Measurements from ENCODE around the gene ERP44.
"Not testable (repeated sequence)": the region's sequence is repeated elsewhere in the genome, so short reads cannot be mapped to it uniquely, and the experiment has no call there.

Gene ERP44

GRCh38 chr9:100064872-100065581 lies 33.8 kb downstream of the ERP44 start:
- no peak for DNase-seq

GRCh38 chr9:100063185-100063584 lies 35.6 kb downstream of the ERP44 start:
- no peak for DNase-seq

GRCh38 chr9:100062683-100063082 lies 36.1 kb downstream of the ERP44 start:
- DNase-seq: not testable (repeated sequence)

GRCh38 chr9:100058699-100059579 lies 39.9 kb downstream of the ERP44 start:
- no peak for DNase-seq

- no peak for DNase-seq
These were observed 41.2 kb downstream of the ERP44 start for GRCh38 chr9:100057624-100058023.

GRCh38 chr9:100056561-100056960 lies 42.2 kb downstream of the ERP44 start:
- no peak for DNase-seq

GRCh38 chr9:100052375-100052774 lies 46.4 kb downstream of the ERP44 start:
- DNase-seq: no peak

GRCh38 chr9:100049551-100049950 lies 49.2 kb downstream of the ERP44 start:
- no peak for DNase-seq

- DNase-seq: no peak
These were observed 60.3 kb downstream of the ERP44 start for GRCh38 chr9:100038472-100038871.

- DNase-seq: no peak
These were observed 64.8 kb downstream of the ERP44 start for GRCh38 chr9:100033877-100034551.

GRCh38 chr9:100030548-100030947 lies 68.3 kb downstream of the ERP44 start:
- no peak for DNase-seq

- DNase-seq: no peak
These were observed 69.5 kb downstream of the ERP44 start for GRCh38 chr9:100029251-100029650.

GRCh38 chr9:100028201-100028784 lies 70.5 kb downstream of the ERP44 start:
- peak; percentile 62 for DNase-seq

- no peak for DNase-seq
These were observed 71.3 kb downstream of the ERP44 start for GRCh38 chr9:100027543-100027942.

GRCh38 chr9:100021931-100022330 lies 76.9 kb downstream of the ERP44 start:
- DNase-seq: no peak

- no peak for DNase-seq
These were observed 78.5 kb downstream of the ERP44 start for GRCh38 chr9:100020121-100020795.

GRCh38 chr9:100019541-100019940 lies 79.3 kb downstream of the ERP44 start:
- DNase-seq: no peak

GRCh38 chr9:100014846-100015245 lies 84.0 kb downstream of the ERP44 start:
- no peak for DNase-seq

GRCh38 chr9:100013573-100013972 lies 85.2 kb downstream of the ERP44 start:
- DNase-seq: no peak

GRCh38 chr9:100012279-100012678 lies 86.5 kb downstream of the ERP44 start:
- DNase-seq: no peak

GRCh38 chr9:100011062-100011681 lies 87.6 kb downstream of the ERP44 start:
- DNase-seq: peak; percentile 58

- no peak for DNase-seq
These were observed 99.0 kb downstream of the ERP44 start for GRCh38 chr9:99999797-100000196.
